Measurements from ENCODE around the gene DSCAML1.

Gene DSCAML1

DNA sequence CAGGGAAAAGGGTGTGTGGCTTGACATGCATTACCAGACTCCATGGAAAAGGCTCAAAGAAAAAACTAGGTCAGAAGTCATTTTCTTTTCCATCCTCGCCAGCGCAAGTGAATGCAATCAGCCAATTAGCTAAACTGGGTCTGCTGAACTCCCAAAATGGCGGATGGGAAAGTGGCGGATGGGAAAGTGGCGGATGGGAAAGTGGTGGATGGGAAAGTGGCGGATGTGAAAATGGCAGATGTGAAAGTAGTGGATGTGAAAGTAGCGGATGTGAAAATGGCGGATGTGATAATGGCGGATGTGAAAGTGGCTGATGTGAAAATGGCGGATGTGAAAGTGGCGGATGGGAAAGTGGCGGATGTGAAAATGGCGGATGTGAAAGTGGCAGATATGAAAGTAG is 311.0 kb downstream of the DSCAML1 start:
- WGBS (ENCODE audit: extremely low coverage, insufficient coverage, insufficient read length): no CpG with 5 or more reads among the region's 13 CpGs
- Histone ChIP-seq H2BK5ac (ENCODE audit: low read depth, low read length, poor library complexity) (no peak overlapping the region), H3K4me3 (ENCODE audit: low read depth, low read length) (no peak overlapping the region), H3K9ac (ENCODE audit: low read length) (no peak overlapping the region), H3K27ac (ENCODE audit: low read depth, low read length) (no peak overlapping the region), H3K4me1 (ENCODE audit: control insufficient read depth in 1 of 2, insufficient read depth in 2 of 2, low read length in 2 of 2) (no peaks in the 10 kb centered on the region), H3K9me3 (ENCODE audit: insufficient read depth, low read depth, low read length) (no peaks in the 10 kb centered on the region), H3K18ac (ENCODE audit: low read length) (no peak overlapping the region), H3K4me2 (ENCODE audit: low read length) (no peak overlapping the region), H3K36me3 (ENCODE audit: control insufficient read depth in 1 of 2, insufficient read depth in 2 of 2, low read length in 2 of 2) (no peaks in the 10 kb centered on the region), H3K4ac (ENCODE audit: low read depth, low read length) (no peak overlapping the region), H3K79me2 (ENCODE audit: control insufficient read depth, insufficient read depth, low read length, poor library complexity) (no peaks in the 10 kb centered on the region), H4K8ac (ENCODE audit: low read depth, low read length) (no peak overlapping the region), H4K12ac (ENCODE audit: low read depth, low read length) (no peak overlapping the region), H3K79me1 (ENCODE audit: low read length) (no peaks in the 10 kb centered on the region), H3K14ac (ENCODE audit: low read length) (no peak overlapping the region), H4K91ac (ENCODE audit: low read depth, low read length) (no peak overlapping the region), H3K27me3 (ENCODE audit: insufficient read depth, low read length) (no peaks in the 10 kb centered on the region), H2BK120ac (ENCODE audit: insufficient read depth, low read length, poor library complexity) (no peak overlapping the region), H2AFZ (ENCODE audit: insufficient read depth, low read length, poor library complexity) (no peak overlapping the region), H2AK5ac (ENCODE audit: low read length) (no peak overlapping the region), H3K23ac (ENCODE audit: low read length) (no peak overlapping the region), H2BK12ac (ENCODE audit: low read length) (no peak overlapping the region)
- no peak for DNase-seq

DNA sequence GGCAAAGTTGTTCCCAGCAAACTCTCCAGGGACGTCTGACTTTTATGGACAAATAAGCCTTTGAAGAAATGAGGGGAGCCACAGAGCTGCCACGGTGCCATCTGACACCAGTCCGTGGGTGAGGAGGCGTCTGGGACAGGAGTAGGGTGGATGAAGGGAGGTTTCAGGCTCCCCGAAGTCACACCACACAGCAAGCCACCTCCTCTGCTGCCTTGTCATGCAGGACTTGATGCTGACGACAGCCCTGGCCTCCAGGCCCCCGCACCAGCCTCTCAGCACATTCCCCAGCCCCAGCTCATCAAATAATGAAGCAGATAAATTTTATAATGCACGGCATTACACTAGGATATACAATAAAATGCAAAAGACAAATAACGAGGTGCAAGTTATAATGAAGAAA is 312.9 kb downstream of the DSCAML1 start:
- H2BK5ac ChIP-seq (ENCODE audit: low read depth, low read length, poor library complexity): no peak overlapping the region
- no peak overlapping the region for H3K27ac ChIP-seq (ENCODE audit: low read depth, low read length)
- H3K23ac ChIP-seq (ENCODE audit: low read length): no peak overlapping the region
- no peaks in the 10 kb centered on the region for H3K79me2 ChIP-seq (ENCODE audit: control insufficient read depth, insufficient read depth, low read length, poor library complexity)
- no peak overlapping the region for H3K14ac ChIP-seq (ENCODE audit: low read length)
- H2BK120ac ChIP-seq (ENCODE audit: insufficient read depth, low read length, poor library complexity): no peak overlapping the region
- H3K4me3 ChIP-seq (ENCODE audit: low read depth, low read length): no peak overlapping the region
- no peak for DNase-seq
- no peaks in the 10 kb centered on the region for H3K79me1 ChIP-seq (ENCODE audit: low read length)
- H3K36me3 ChIP-seq (ENCODE audit: control insufficient read depth in 1 of 2, insufficient read depth in 2 of 2, low read length in 2 of 2): no peaks in the 10 kb centered on the region
- H2AK5ac ChIP-seq (ENCODE audit: low read length): no peak overlapping the region
- no peak overlapping the region for H3K18ac ChIP-seq (ENCODE audit: low read length)
- H3K4ac ChIP-seq (ENCODE audit: low read depth, low read length): no peak overlapping the region
- no CpG with 5 or more reads among the region's 9 CpGs for WGBS (ENCODE audit: extremely low coverage, insufficient coverage, insufficient read length)
- H3K4me2 ChIP-seq (ENCODE audit: low read length): no peak overlapping the region
- no peak overlapping the region for H4K8ac ChIP-seq (ENCODE audit: low read depth, low read length)
- no peaks in the 10 kb centered on the region for H3K4me1 ChIP-seq (ENCODE audit: control insufficient read depth in 1 of 2, insufficient read depth in 2 of 2, low read length in 2 of 2)
- H3K27me3 ChIP-seq (ENCODE audit: insufficient read depth, low read length): no peaks in the 10 kb centered on the region
- H2BK12ac ChIP-seq (ENCODE audit: low read length): no peak overlapping the region
- no peak overlapping the region for H4K12ac ChIP-seq (ENCODE audit: low read depth, low read length)
- H4K91ac ChIP-seq (ENCODE audit: low read depth, low read length): no peak overlapping the region
- H2AFZ ChIP-seq (ENCODE audit: insufficient read depth, low read length, poor library complexity): no peak overlapping the region
- H3K9me3 ChIP-seq (ENCODE audit: insufficient read depth, low read depth, low read length): no peaks in the 10 kb centered on the region
- H3K9ac ChIP-seq (ENCODE audit: low read length): no peak overlapping the region

DNA sequence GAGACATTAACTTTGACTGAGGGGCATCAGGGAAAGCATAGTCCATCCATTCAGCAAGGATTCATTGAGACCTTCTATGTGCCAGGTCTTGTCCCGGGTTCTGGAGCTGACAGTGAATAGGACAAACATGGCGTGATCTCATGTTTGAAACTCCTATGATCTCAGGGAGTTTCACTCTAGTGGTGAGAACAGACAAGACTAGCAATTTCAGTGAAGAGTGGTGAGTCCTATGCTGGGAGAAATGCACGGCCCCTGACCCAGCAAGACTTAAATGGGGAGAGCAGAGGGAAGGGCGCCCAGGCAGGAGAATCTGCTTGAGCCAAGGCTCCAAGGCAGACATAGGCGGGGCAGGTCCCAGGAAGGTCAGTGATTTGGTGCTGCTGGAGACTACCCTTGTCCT is 313.6 kb downstream of the DSCAML1 start:
- H3K18ac ChIP-seq (ENCODE audit: low read length): no peak overlapping the region
- no peaks in the 10 kb centered on the region for H3K9me3 ChIP-seq (ENCODE audit: insufficient read depth, low read depth, low read length)
- no peak overlapping the region for H3K27ac ChIP-seq (ENCODE audit: low read depth, low read length)
- no peak overlapping the region for H3K14ac ChIP-seq (ENCODE audit: low read length)
- no peaks in the 10 kb centered on the region for H3K4me1 ChIP-seq (ENCODE audit: control insufficient read depth in 1 of 2, insufficient read depth in 2 of 2, low read length in 2 of 2)
- H3K27me3 ChIP-seq (ENCODE audit: insufficient read depth, low read length): no peaks in the 10 kb centered on the region
- no peak overlapping the region for H2AK5ac ChIP-seq (ENCODE audit: low read length)
- DNase-seq: no peak
- H2BK12ac ChIP-seq (ENCODE audit: low read length): no peak overlapping the region
- H3K4me2 ChIP-seq (ENCODE audit: low read length): no peak overlapping the region
- no peaks in the 10 kb centered on the region for H3K36me3 ChIP-seq (ENCODE audit: control insufficient read depth in 1 of 2, insufficient read depth in 2 of 2, low read length in 2 of 2)
- H2BK5ac ChIP-seq (ENCODE audit: low read depth, low read length, poor library complexity): no peak overlapping the region
- no peak overlapping the region for H2BK120ac ChIP-seq (ENCODE audit: insufficient read depth, low read length, poor library complexity)
- no peaks in the 10 kb centered on the region for H3K79me2 ChIP-seq (ENCODE audit: control insufficient read depth, insufficient read depth, low read length, poor library complexity)
- H3K4ac ChIP-seq (ENCODE audit: low read depth, low read length): no peak overlapping the region
- H4K91ac ChIP-seq (ENCODE audit: low read depth, low read length): no peak overlapping the region
- no CpG with 5 or more reads among the region's 5 CpGs for WGBS (ENCODE audit: extremely low coverage, insufficient coverage, insufficient read length)
- H3K79me1 ChIP-seq (ENCODE audit: low read length): no peaks in the 10 kb centered on the region
- H4K8ac ChIP-seq (ENCODE audit: low read depth, low read length): no peak overlapping the region
- no peak overlapping the region for H4K12ac ChIP-seq (ENCODE audit: low read depth, low read length)
- no peak overlapping the region for H3K23ac ChIP-seq (ENCODE audit: low read length)
- H2AFZ ChIP-seq (ENCODE audit: insufficient read depth, low read length, poor library complexity): no peak overlapping the region
- no peak overlapping the region for H3K4me3 ChIP-seq (ENCODE audit: low read depth, low read length)
- no peak overlapping the region for H3K9ac ChIP-seq (ENCODE audit: low read length)

DNA sequence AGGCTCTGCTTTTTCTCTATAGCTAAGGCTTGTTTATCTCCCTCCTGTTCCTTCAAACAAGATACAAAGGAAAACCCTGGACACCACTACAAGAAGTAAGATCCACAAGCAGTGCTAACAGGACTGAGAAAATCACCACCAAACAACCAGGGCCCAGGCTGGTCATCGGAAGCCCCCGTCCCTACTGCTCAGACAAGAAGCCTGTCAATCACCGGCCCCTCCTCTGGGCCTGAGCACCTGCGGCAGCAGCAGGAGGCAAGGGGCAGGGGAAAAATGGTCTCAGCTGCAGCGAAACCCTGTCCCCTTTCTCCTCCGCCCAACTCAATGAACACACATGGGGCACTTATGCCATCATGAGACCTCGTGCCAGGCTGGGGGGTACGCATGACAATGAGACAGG is 314.1 kb downstream of the DSCAML1 start:
- Histone ChIP-seq H3K4ac (ENCODE audit: low read depth, low read length) (no peak overlapping the region), H4K12ac (ENCODE audit: low read depth, low read length) (no peak overlapping the region), H3K9ac (ENCODE audit: low read length) (no peak overlapping the region), H4K8ac (ENCODE audit: low read depth, low read length) (no peak overlapping the region), H3K79me2 (ENCODE audit: control insufficient read depth, insufficient read depth, low read length, poor library complexity) (no peaks in the 10 kb centered on the region), H3K4me1 (ENCODE audit: control insufficient read depth in 1 of 2, insufficient read depth in 2 of 2, low read length in 2 of 2) (no peaks in the 10 kb centered on the region), H3K79me1 (ENCODE audit: low read length) (no peaks in the 10 kb centered on the region), H2BK12ac (ENCODE audit: low read length) (no peak overlapping the region), H2AK5ac (ENCODE audit: low read length) (no peak overlapping the region), H3K23ac (ENCODE audit: low read length) (no peak overlapping the region), H3K18ac (ENCODE audit: low read length) (no peak overlapping the region), H3K27me3 (ENCODE audit: insufficient read depth, low read length) (no peaks in the 10 kb centered on the region), H2BK120ac (ENCODE audit: insufficient read depth, low read length, poor library complexity) (no peak overlapping the region), H3K27ac (ENCODE audit: low read depth, low read length) (no peak overlapping the region), H3K4me2 (ENCODE audit: low read length) (no peak overlapping the region), H2BK5ac (ENCODE audit: low read depth, low read length, poor library complexity) (no peak overlapping the region), H3K36me3 (ENCODE audit: control insufficient read depth in 1 of 2, insufficient read depth in 2 of 2, low read length in 2 of 2) (no peaks in the 10 kb centered on the region), H4K91ac (ENCODE audit: low read depth, low read length) (no peak overlapping the region), H2AFZ (ENCODE audit: insufficient read depth, low read length, poor library complexity) (no peak overlapping the region), H3K4me3 (ENCODE audit: low read depth, low read length) (no peak overlapping the region), H3K9me3 (ENCODE audit: insufficient read depth, low read depth, low read length) (no peaks in the 10 kb centered on the region), H3K14ac (ENCODE audit: low read length) (no peak overlapping the region)
- no peak for DNase-seq
- whole genome bisulfite sequencing (ENCODE audit: extremely low coverage, insufficient coverage, insufficient read length): no CpG with 5 or more reads among the region's 8 CpGs
